Activated CD8-positive, alpha-beta T cell treated with anti-CD3 and anti-CD28 coated beads for 36 hours (primary cell): Measurements from ENCODE around the gene FARP2. TPM values are rescaled to one million over a fixed set of nuclear protein-coding genes. Genes with fewer than 3 reads are reported as not detected.
A peak's percentile ranks its signal among the peaks of the same experiment; 100 is the strongest.
"Not testable (repeated sequence)": the region's sequence is repeated elsewhere in the genome, so short reads cannot be mapped to it uniquely, and the experiment has no call there.

Experiments
- ATAC-seq: fragments of 200-7000 bp; cut with Tn5 transposase; one replicate; pipeline ENCODE4 v1.10.0; 2021; ENCODE audit warnings: mild to moderate bottlenecking, moderate library complexity
- CTCF ChIA-PET: fragments of 350-600 bp; sonication (Branson Sonifier 250); formaldehyde crosslinking; loops from one replicate; lab custom pipeline; 2021; ENCODE audit warnings: antibody characterized with exemption; lab: Charles Lee
- POLR2A ChIA-PET: fragments of 350-600 bp; sonication (Branson Sonifier 250); formaldehyde crosslinking; loops from one replicate; lab custom pipeline; 2021; ENCODE audit warnings: antibody characterized with exemption; lab: Charles Lee
- DNase-seq: peaks from one replicate; pipeline ENCODE4 v3.0.0-alpha.2; 2020
- H3K27ac Mint-ChIP-seq: one replicate; pipeline ENCODE4 v1.8.0; 2021; ENCODE audit warnings: mild to moderate bottlenecking, mixed read lengths
- H3K27me3 Mint-ChIP-seq: one replicate; pipeline ENCODE4 v1.8.0; 2021; ENCODE audit warnings: mixed read lengths
- H3K36me3 Mint-ChIP-seq: one replicate; pipeline ENCODE4 v1.8.0; 2021; ENCODE audit warnings: low read depth, mixed read lengths
- H3K4me1 Mint-ChIP-seq: one replicate; pipeline ENCODE4 v1.8.0; 2021; ENCODE audit warnings: low read depth, mixed read lengths
- H3K4me3 Mint-ChIP-seq: one replicate; pipeline ENCODE4 v1.8.0; 2021; ENCODE audit warnings: mild to moderate bottlenecking, moderate library complexity, mixed read lengths
- H3K9me3 Mint-ChIP-seq: one replicate; pipeline ENCODE4 v1.8.0; 2021; ENCODE audit warnings: mixed read lengths
- CTCF ChIP-seq: fragments of 200-600 bp; IDR thresholded peaks from one replicate; pipeline ENCODE4 v1.8.0; 2022; ENCODE audit warnings: antibody characterized with exemption, mild to moderate bottlenecking
- intact Hi-C: fragments of 100-400 bp; cut with micrococcal nuclease; formaldehyde crosslinking; loops from one replicate; pipeline ENCODE4 v1.10.0; 2022
- total RNA-seq, 2 experiments: library from RNA; stranded (reverse); gene quantifications; one replicate each; pipeline ENCODE4 v1.2.3, GENCODE V29; 2021

The FARP2 gene
- total RNA-seq, 2 experiments from 2014 or later = 31.9 to 32.8 TPM

GRCh38 chr2:241399941-241400922, 44.1 kb downstream of the FARP2 start:
- H3K27me3 Mint-ChIP-seq = no peaks in the 10 kb centered on the region
- no peak overlapping the region for H3K4me3 Mint-ChIP-seq
- no peaks in the 10 kb centered on the region for H3K4me1 Mint-ChIP-seq
- H3K9me3 Mint-ChIP-seq = no peaks in the 10 kb centered on the region
- DNase-seq (no peak), ATAC-seq (no peak)
- H3K36me3 Mint-ChIP-seq = peaks cover 5% of the 10 kb centered on the region
- CTCF ChIA-PET = interaction anchor here (1.2 kb wide), 2 partner anchors 9 to 26 kb away, joined by 3 to 4 read pairs; no protein-coding TSS in a partner anchor
- no peak for TF ChIP-seq CTCF
- H3K27ac Mint-ChIP-seq = no peak overlapping the region
- POLR2A ChIA-PET = no interaction called here
- intact Hi-C loops = no loop called here

GRCh38 chr2:241408849-241409248, 52.8 kb downstream of the FARP2 start:
- intact Hi-C loops = no loop called here
- Mint-ChIP-seq H3K9me3 (no peaks in the 10 kb centered on the region), H3K27ac (no peak overlapping the region), H3K4me3 (no peak overlapping the region), H3K4me1 (peaks cover 4% of the 10 kb centered on the region), H3K36me3 (peaks cover 15% of the 10 kb centered on the region), H3K27me3 (no peaks in the 10 kb centered on the region)
- DNase-seq = no peak
- no peak for ATAC-seq
- CTCF ChIA-PET = no interaction called here
- TF ChIP-seq CTCF = no peak
- POLR2A ChIA-PET = no interaction called here

GRCh38 chr2:241410739-241411176, 54.7 kb downstream of the FARP2 start:
- no peak for TF ChIP-seq CTCF
- ChIA-PET CTCF (no interaction called here), POLR2A (no interaction called here)
- Mint-ChIP-seq H3K9me3 (no peaks in the 10 kb centered on the region), H3K4me1 (peaks cover 4% of the 10 kb centered on the region), H3K4me3 (no peak overlapping the region), H3K27me3 (no peaks in the 10 kb centered on the region), H3K27ac (no peak overlapping the region), H3K36me3 (peaks cover 27% of the 10 kb centered on the region)
- ATAC-seq = no peak
- no peak for DNase-seq
- intact Hi-C loops = no loop called here

- TF ChIP-seq CTCF = no peak
- peak; percentile 11 for DNase-seq
- H3K36me3 Mint-ChIP-seq = peaks cover 29% of the 10 kb centered on the region
Measured at GRCh38 chr2:241412144-241412543, 56.1 kb downstream of the FARP2 start.

GRCh38 chr2:241413501-241413900, 57.4 kb downstream of the FARP2 start:
- H3K27me3 Mint-ChIP-seq, intact Hi-C loops, H3K4me1 Mint-ChIP-seq, H3K4me3 Mint-ChIP-seq, H3K27ac Mint-ChIP-seq, H3K9me3 Mint-ChIP-seq, CTCF ChIA-PET, ATAC-seq, DNase-seq: not testable (repeated sequence)
- POLR2A ChIA-PET = interaction anchor here (1.5 kb wide), 1 partner anchor 14 kb away, joined by 3 read pairs; no protein-coding TSS in a partner anchor
- H3K36me3 Mint-ChIP-seq = peaks cover 33% of the 10 kb centered on the region

More at GRCh38 chr2:241412144-241412543, 56.1 kb downstream of the FARP2 start:
- Mint-ChIP-seq H3K27me3 (no peaks in the 10 kb centered on the region), H3K4me1 (peaks cover 4% of the 10 kb centered on the region), H3K9me3 (no peaks in the 10 kb centered on the region), H3K27ac (no peak overlapping the region), H3K4me3 (no peak overlapping the region)
- intact Hi-C loops = no loop called here
- CTCF ChIA-PET = no interaction called here
- POLR2A ChIA-PET = no interaction called here
- no peak for ATAC-seq
